ENCODE measurements around the gene FAM110D.

DNA sequence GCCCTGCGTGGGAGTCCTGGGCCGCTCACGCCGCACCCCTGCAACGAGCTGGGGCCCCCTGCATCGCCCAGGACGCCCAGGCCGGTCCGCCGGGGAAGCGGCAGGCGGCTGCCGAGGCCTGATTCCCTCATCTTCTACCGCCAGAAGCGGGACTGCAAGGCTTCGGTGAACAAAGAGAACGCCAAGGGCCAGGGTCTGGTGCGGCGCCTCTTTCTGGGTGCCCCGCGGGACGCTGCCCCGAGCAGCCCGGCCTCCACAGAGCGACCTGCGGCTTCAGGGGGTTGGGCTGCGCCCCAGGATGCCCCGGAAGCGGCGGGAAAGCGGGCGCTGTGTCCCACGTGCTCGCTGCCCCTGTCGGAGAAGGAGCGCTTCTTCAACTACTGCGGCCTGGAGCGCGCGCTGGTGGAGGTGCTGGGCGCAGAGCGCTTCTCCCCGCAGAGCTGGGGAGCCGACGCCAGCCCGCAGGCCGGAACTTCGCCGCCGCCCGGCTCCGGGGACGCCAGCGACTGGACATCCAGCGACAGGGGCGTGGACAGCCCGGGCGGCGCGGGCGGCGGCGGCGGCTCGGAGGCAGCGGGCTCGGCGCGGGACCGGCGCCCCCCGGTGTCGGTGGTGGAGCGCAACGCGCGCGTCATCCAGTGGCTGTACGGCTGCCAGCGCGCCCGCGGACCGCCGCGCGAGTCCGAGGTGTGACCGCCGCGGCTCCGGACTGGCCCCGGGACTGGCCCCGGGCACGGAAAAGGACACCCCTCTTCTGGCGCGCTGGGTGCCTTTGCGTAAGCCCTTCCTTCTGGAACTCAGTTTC is 2.7 kb downstream of the FAM110D start:
- TF ChIP-seq, protein P1, sequence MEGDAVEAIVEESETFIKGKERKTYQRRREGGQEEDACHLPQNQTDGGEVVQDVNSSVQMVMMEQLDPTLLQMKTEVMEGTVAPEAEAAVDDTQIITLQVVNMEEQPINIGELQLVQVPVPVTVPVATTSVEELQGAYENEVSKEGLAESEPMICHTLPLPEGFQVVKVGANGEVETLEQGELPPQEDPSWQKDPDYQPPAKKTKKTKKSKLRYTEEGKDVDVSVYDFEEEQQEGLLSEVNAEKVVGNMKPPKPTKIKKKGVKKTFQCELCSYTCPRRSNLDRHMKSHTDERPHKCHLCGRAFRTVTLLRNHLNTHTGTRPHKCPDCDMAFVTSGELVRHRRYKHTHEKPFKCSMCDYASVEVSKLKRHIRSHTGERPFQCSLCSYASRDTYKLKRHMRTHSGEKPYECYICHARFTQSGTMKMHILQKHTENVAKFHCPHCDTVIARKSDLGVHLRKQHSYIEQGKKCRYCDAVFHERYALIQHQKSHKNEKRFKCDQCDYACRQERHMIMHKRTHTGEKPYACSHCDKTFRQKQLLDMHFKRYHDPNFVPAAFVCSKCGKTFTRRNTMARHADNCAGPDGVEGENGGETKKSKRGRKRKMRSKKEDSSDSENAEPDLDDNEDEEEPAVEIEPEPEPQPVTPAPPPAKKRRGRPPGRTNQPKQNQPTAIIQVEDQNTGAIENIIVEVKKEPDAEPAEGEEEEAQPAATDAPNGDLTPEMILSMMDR (IDR thresholded peaks at IDR 0.05): peak in 2 of 6 experiments; percentile 39 to 41
- TF ChIP-seq POLR2A (IDR thresholded peaks at IDR 0.05): no peak

All from thyroid gland (tissue), 4 donors.